H1 (cell line): ENCODE results near the gene PDE6B. TPM values are rescaled to one million over a fixed set of nuclear protein-coding genes. Genes with fewer than 3 reads are reported as not detected.

Experiments used
- CTCF ChIA-PET: fragments of 300-600 bp; sonication (Branson Sonifier 250); formaldehyde crosslinking; loops from one replicate; lab custom pipeline; 2021; ENCODE audit not compliant: partially characterized antibody; lab: Charles Lee
- POLR2A ChIA-PET: fragments of 300-600 bp; sonication (Branson Sonifier 250); formaldehyde crosslinking; loops from one replicate; lab custom pipeline; 2021; ENCODE audit warnings: inconsistent platforms; ENCODE audit not compliant: partially characterized antibody; lab: Charles Lee
- DNase-seq, 2 experiments: peaks; one replicate each; pipeline versions ENCODE4 v3.0.0 to v3.0.0-alpha.2; 2010 to 2022; ENCODE audit warnings: low spot score in 2 of 2, low read depth in 1 of 2, mixed read lengths in 1 of 2
- FAIRE-seq: peaks from 2 replicates; lab custom pipeline; 2011; peaks lifted over from hg19 to GRCh38; lab: Jason Lieb, UNC
- H2AFZ ChIP-seq: 2 replicates; pipeline ENCODE4 v1.8.1; 2012; ENCODE audit warnings: low read length, inconsistent platforms
- H2AK5ac ChIP-seq: 2 replicates; pipeline ENCODE4 v1.6.1; 2013; ENCODE audit warnings: low read depth, low read length
- H2BK120ac ChIP-seq: replicated peaks from 2 replicates; pipeline ENCODE3; 2013; ENCODE audit warnings: low read depth, low read length, inconsistent platforms
- H2BK12ac ChIP-seq: 2 replicates; pipeline ENCODE4 v1.6.1; 2013; ENCODE audit warnings: low read depth, low read length
- H2BK15ac ChIP-seq: 2 replicates; pipeline ENCODE4 v1.6.1; 2013; ENCODE audit warnings: low read length
- H2BK20ac ChIP-seq: 2 replicates; pipeline ENCODE4 v1.6.1; 2013; ENCODE audit warnings: low read length
- H2BK5ac ChIP-seq: 2 replicates; pipeline ENCODE4 v1.6.1; 2013; ENCODE audit warnings: low read depth, low read length
- H3K14ac ChIP-seq: 2 replicates; pipeline ENCODE4 v1.6.1; 2013; ENCODE audit warnings: inconsistent platforms; ENCODE audit not compliant: insufficient read length
- H3K18ac ChIP-seq: 2 replicates; pipeline ENCODE4 v1.6.1; 2013; ENCODE audit warnings: low read length; ENCODE audit errors: extremely low read depth
- H3K23ac ChIP-seq: 2 replicates; pipeline ENCODE4 v1.6.1; 2013; ENCODE audit warnings: inconsistent platforms; ENCODE audit not compliant: insufficient read length
- H3K23me2 ChIP-seq: 2 replicates; pipeline ENCODE4 v1.6.1; 2013; ENCODE audit warnings: low read depth, low read length
- H3K27ac ChIP-seq: 2 replicates; pipeline ENCODE4 v1.6.1; 2011; ENCODE audit warnings: low read depth, low read length, inconsistent platforms
- H3K27me3 ChIP-seq, 4 experiments: replicated peaks in 1 of 4; 1 replicate in 1 of 4; 2 replicates in 3 of 4; pipeline versions ENCODE4 v1.6.1 to v1.8.1; 2011 to 2013; ENCODE audit warnings: low read length in 3 of 4, mild to moderate bottlenecking in 3 of 4, inconsistent platforms in 2 of 4, mixed read lengths in 2 of 4, moderate library complexity in 1 of 4; ENCODE audit not compliant: control insufficient read depth in 3 of 4, insufficient read depth in 3 of 4; ENCODE audit errors: extremely low read depth in 1 of 4
- H3K36me3 ChIP-seq, 4 experiments: 2 replicates each; pipeline versions ENCODE4 v1.6.1 to v1.8.1; 2011 to 2013; ENCODE audit warnings: mild to moderate bottlenecking in 4 of 4, low read length in 3 of 4, moderate library complexity in 2 of 4, control low read depth in 1 of 4, inconsistent platforms in 1 of 4; ENCODE audit not compliant: insufficient read depth in 4 of 4, control insufficient read depth in 2 of 4
- H3K4ac ChIP-seq: replicated peaks from 2 replicates; pipeline ENCODE3; 2013; ENCODE audit warnings: low read length, low read depth, mixed read lengths, inconsistent platforms; ENCODE audit not compliant: insufficient read length
- H3K4me1 ChIP-seq, 4 experiments: replicated peaks in 1 of 4; 1 replicate in 1 of 4; 2 replicates in 3 of 4; pipeline versions ENCODE4 v1.6.1 to v1.8.1; 2011 to 2013; ENCODE audit warnings: low read length in 3 of 4, inconsistent platforms in 2 of 4, mixed read lengths in 1 of 4; ENCODE audit not compliant: insufficient read depth in 4 of 4, control insufficient read depth in 3 of 4
- H3K4me2 ChIP-seq, 2 experiments: 2 replicates each; pipeline versions ENCODE4 v1.6.1 to v1.8.1; 2011 to 2013; ENCODE audit warnings: low read depth in 2 of 2, low read length in 2 of 2, control low read depth in 1 of 2, inconsistent platforms in 1 of 2, mild to moderate bottlenecking in 1 of 2; ENCODE audit not compliant: insufficient read depth in 1 of 2
- H3K4me3 ChIP-seq, 4 experiments: fragments of 200-600, 300-600 bp in 1 of 4; sonication (generic), shearing (Covaris generic), sonication (Bioruptor Twin) in 1 of 4; 2 replicates each; pipeline versions ENCODE4 v1.5.1 to v1.8.1; 2011 to 2016; ENCODE audit warnings: low read length in 4 of 4, low read depth in 3 of 4, control low read depth in 2 of 4, inconsistent platforms in 2 of 4, mild to moderate bottlenecking in 2 of 4, mixed read lengths in 1 of 4, moderate library complexity in 1 of 4; ENCODE audit not compliant: insufficient read depth in 2 of 4; ENCODE audit errors: extremely low read depth in 1 of 4
- H3K56ac ChIP-seq: replicated peaks from 2 replicates; pipeline ENCODE3; 2013; ENCODE audit warnings: low read depth, mild to moderate bottlenecking, mixed read lengths, low read length, inconsistent platforms; ENCODE audit not compliant: insufficient read length
- H3K79me1 ChIP-seq: 2 replicates; pipeline ENCODE4 v1.6.1; 2013; ENCODE audit warnings: low read depth, low read length, control low read depth
- H3K79me2 ChIP-seq, 2 experiments: 2 replicates each; pipeline versions ENCODE4 v1.6.1 to v1.8.1; 2012 to 2013; ENCODE audit warnings: low read length in 2 of 2, mild to moderate bottlenecking in 2 of 2, inconsistent platforms in 1 of 2; ENCODE audit not compliant: insufficient read depth in 2 of 2, control insufficient read depth in 1 of 2
- H3K9ac ChIP-seq, 4 experiments: replicated peaks in 1 of 4; 1 replicate in 1 of 4; 2 replicates in 3 of 4; pipeline versions ENCODE4 v1.6.1 to v1.8.1; 2011 to 2013; ENCODE audit warnings: low read depth in 3 of 4, low read length in 3 of 4, control low read depth in 2 of 4, mild to moderate bottlenecking in 2 of 4, moderate library complexity in 2 of 4, inconsistent platforms in 1 of 4; ENCODE audit errors: extremely low read depth in 1 of 4
- H3K9me3 ChIP-seq, 2 experiments: 2 replicates each; pipeline versions ENCODE4 v1.6.1 to v1.8.1; 2012 to 2013; ENCODE audit warnings: mild to moderate bottlenecking in 2 of 2, moderate library complexity in 2 of 2, control low read depth in 1 of 2, inconsistent platforms in 1 of 2, low read depth in 1 of 2, low read length in 1 of 2, mixed read lengths in 1 of 2; ENCODE audit not compliant: insufficient read depth in 2 of 2
- H4K20me1 ChIP-seq, 2 experiments: replicated peaks in 1 of 2; 2 replicates each; pipeline versions ENCODE3 to v1.8.1; 2011 to 2013; ENCODE audit warnings: inconsistent platforms in 2 of 2, low read length in 2 of 2, mild to moderate bottlenecking in 1 of 2; ENCODE audit not compliant: insufficient read depth in 2 of 2, control insufficient read depth in 1 of 2
- H4K5ac ChIP-seq: 2 replicates; pipeline ENCODE4 v1.6.1; 2013; ENCODE audit warnings: low read length, low read depth, mixed read lengths, inconsistent platforms; ENCODE audit not compliant: insufficient read length
- H4K8ac ChIP-seq: 2 replicates; pipeline ENCODE4 v1.8.0; 2013; ENCODE audit warnings: mild to moderate bottlenecking, moderate library complexity, low read length, inconsistent platforms; ENCODE audit not compliant: insufficient read depth; ENCODE audit errors: extremely low read depth
- H4K91ac ChIP-seq: replicated peaks from 2 replicates; pipeline ENCODE3; 2013; ENCODE audit warnings: low read length, mixed read lengths, inconsistent platforms; ENCODE audit not compliant: insufficient read length
- BCL11A ChIP-seq, 2 experiments: IDR thresholded peaks; one replicate each; pipeline ENCODE4 v1.6.1; 2011; ENCODE audit warnings: low read depth in 2 of 2, low read length in 2 of 2, mild to moderate bottlenecking in 2 of 2
- CBX8 ChIP-seq: fragments of 300-800, 300-1000 bp; sonication (generic); IDR thresholded peaks from 2 replicates; pipeline ENCODE4 v1.7.1; 2016; ENCODE audit warnings: low read depth, low read length, borderline replicate concordance
- CHD1 ChIP-seq: IDR thresholded peaks from 2 replicates; pipeline ENCODE4 v1.6.1; 2012; ENCODE audit warnings: low read depth, low read length, improper control_type of control experiment
- FOSL1 ChIP-seq: IDR thresholded peaks from 2 replicates; pipeline ENCODE4 v1.6.1; 2011; ENCODE audit warnings: mild to moderate bottlenecking, low read depth, low read length, moderate library complexity; ENCODE audit not compliant: insufficient read depth
- KDM4A ChIP-seq: IDR thresholded peaks from one replicate; pipeline ENCODE4 v1.7.1; 2012; ENCODE audit warnings: low read depth, mild to moderate bottlenecking, moderate library complexity, low read length, inconsistent platforms; ENCODE audit not compliant: severe bottlenecking
- KDM5A ChIP-seq: fragments of 200-600 bp; IDR thresholded peaks from 2 replicates; pipeline ENCODE4 v1.7.1; 2012; ENCODE audit warnings: mild to moderate bottlenecking, low read length, inconsistent platforms, mixed read lengths
- SP2 ChIP-seq: IDR thresholded peaks from 2 replicates; pipeline ENCODE4 v1.6.1; 2012; ENCODE audit warnings: mild to moderate bottlenecking, low read length, inconsistent platforms
- TBP ChIP-seq: IDR thresholded peaks from 2 replicates; pipeline ENCODE4 v1.6.1; 2011; ENCODE audit warnings: low read depth, low read length, improper control_type of control experiment
- TCF12 ChIP-seq: IDR thresholded peaks from 2 replicates; pipeline ENCODE4 v1.6.1; 2011; ENCODE audit warnings: low read depth, mild to moderate bottlenecking, low read length
- WGBS, 2 experiments: shearing (Covaris generic) in 1 of 2; methylation state at CpG; one replicate each; pipeline versions ENCODE4 v1.1.6 to v1.1.7; 2013 to 2015; ENCODE audit warnings: low lambda C conversion rate in 2 of 2, mixed read lengths in 2 of 2, inconsistent platforms in 1 of 2, low coverage in 1 of 2, missing lambda C conversion rate in 1 of 2; ENCODE audit not compliant: insufficient replicate concordance in 2 of 2, insufficient coverage in 1 of 2, insufficient read length in 1 of 2; ENCODE audit errors: extremely low coverage in 1 of 2, missing lambda C conversion rate in 1 of 2; 5-methylcytosine and 5-hydroxymethylcytosine counted together
- polyA plus RNA-seq, 7 experiments: library from polyadenylated mRNA; depleted of rRNA in 3 of 7; stranded (reverse) in 5 of 7; unstranded in 2 of 7; fragments of >200 nt in 5 of 7; fragments of 200-250 nt in 2 of 7; gene quantifications; 1 replicate in 5 of 7; 2 replicates in 1 of 7; 4 replicates in 1 of 7; pipeline versions ENCODE4 v1.2.1 to v1.2.3, GENCODE V29; 2011 to 2013; ENCODE audit warnings: missing spikeins in 2 of 7, mixed read lengths in 2 of 7
- total RNA-seq: library from RNA; stranded (reverse); fragmentation: NEBNext Ultra II Directional; extraction: Animal tissue kit (Norgen Biotek cat#: 25700); gene quantifications from 2 replicates; pipeline ENCODE4 v1.2.1, GENCODE V29; 2021

The PDE6B gene
- total and polyA plus RNA-seq, 2 of the 8 experiments (the other 6 are each of a cell fraction or from before 2014, with no cell fraction given), result 4.1 to 8.4 TPM

DNA sequence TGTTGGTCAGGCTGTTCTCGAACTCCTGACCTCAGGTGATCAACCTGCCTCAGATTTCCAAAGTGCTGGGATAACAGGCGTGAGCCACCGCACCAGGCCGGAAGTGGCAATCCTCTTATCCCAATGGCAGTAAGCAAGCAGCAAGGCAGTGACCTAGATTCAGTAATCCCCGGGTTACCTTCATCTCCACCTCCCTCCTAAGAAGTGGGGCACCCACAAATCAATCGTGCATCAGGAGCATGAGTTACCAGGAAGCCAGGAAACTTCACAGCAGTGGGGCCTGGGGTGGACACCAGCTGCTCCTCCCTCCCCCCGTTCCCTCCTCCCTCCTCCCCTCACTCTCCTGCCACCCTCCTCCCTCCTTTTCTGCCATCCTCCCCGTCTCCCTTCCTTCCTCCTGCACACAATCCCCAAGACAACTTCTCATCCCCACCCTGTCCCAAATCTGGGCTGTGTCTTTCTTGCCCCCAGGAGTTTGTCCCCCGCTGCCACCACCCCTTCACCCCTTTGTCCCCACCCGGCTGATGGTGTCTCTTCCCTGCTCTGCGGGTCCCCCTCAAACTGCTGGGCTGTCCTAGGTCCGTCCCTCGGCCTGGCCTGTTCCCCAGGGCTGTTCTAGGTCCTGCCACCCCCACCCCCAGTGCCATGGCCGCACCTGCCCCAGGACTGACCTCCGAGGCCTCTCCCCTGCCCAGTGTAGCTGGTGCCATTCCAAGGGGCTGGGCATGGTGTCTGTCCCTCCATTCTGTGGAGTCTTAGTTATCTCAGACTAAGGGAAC is 2.2 kb downstream of the PDE6B start:
- peaks cover 6 to 10% of the 10 kb centered on the region in 2 experiments; a peak in 3 of 4 replicates for H3K9me3 ChIP-seq
- no peak overlapping the region for H3K18ac ChIP-seq
- no peak for DNase-seq
- H3K23ac ChIP-seq, result no peak overlapping the region
- no peaks in the 10 kb centered on the region for H3K23me2 ChIP-seq
- H4K5ac ChIP-seq, result no peak overlapping the region
- H3K27ac ChIP-seq, result no peak overlapping the region
- FAIRE-seq, result no peak
- no peaks in the 10 kb centered on the region; the same call in 1 of the 2 replicates for H3K79me1 ChIP-seq
- CTCF ChIA-PET, result interaction anchor here (2.0 kb wide), 1 partner anchor 25 kb away, joined by 5 read pairs; no protein-coding TSS in a partner anchor
- H3K4me1 ChIP-seq, result peaks cover 0 to 18% (median 8%) of the 10 kb centered on the region in 4 experiments; a peak in 5 of 7 replicates
- no peak overlapping the region for H2AK5ac ChIP-seq
- no peak overlapping the region for H2BK12ac ChIP-seq
- no peak overlapping the region for H3K9ac ChIP-seq
- H3K56ac ChIP-seq, result no peak overlapping the region
- H3K14ac ChIP-seq, result no peak overlapping the region
- H2AFZ ChIP-seq, result no peak overlapping the region
- POLR2A ChIA-PET, result interaction anchor here (0.8 kb wide), 1 partner anchor 16 kb away, joined by 3 read pairs; no protein-coding TSS in a partner anchor
- H2BK120ac ChIP-seq, result no peak overlapping the region
- no peak overlapping the region for H3K4ac ChIP-seq
- H2BK20ac ChIP-seq, result no peak overlapping the region
- no peak overlapping the region for H2BK15ac ChIP-seq
- peaks cover 0 to under 1% of the 10 kb centered on the region in 2 experiments for H4K20me1 ChIP-seq
- no peaks in the 10 kb centered on the region for H3K36me3 ChIP-seq
- H3K79me2 ChIP-seq, result no peaks in the 10 kb centered on the region
- H2BK5ac ChIP-seq, result no peak overlapping the region
- 91% methylated on average over 10 of the region's 15 CpGs; no CpG with 5 or more reads in 1 of the 2 experiments for WGBS, 2 experiments
- no peak overlapping the region for H3K4me3 ChIP-seq
- no peak overlapping the region for H4K91ac ChIP-seq
- H3K27me3 ChIP-seq, result no peaks in the 10 kb centered on the region; a peak in 1 of 7 replicates
- no peak overlapping the region for H4K8ac ChIP-seq
- H3K4me2 ChIP-seq, result no peak overlapping the region
- TF ChIP-seq SP2, result no peak
- TF ChIP-seq KDM5A, result no peak
- TF ChIP-seq FOSL1, result no peak
- no peak for TF ChIP-seq TCF12
- no peak for TF ChIP-seq TBP
- no peak for TF ChIP-seq CBX8
- no peak for TF ChIP-seq CHD1
- TF ChIP-seq BCL11A (IDR thresholded peaks at IDR 0.05; ENCODE audit: low read depth in 2 of 2, low read length in 2 of 2), result no peak
- no peak for TF ChIP-seq KDM4A
